NCI-H774 (cell line): Measurements from ENCODE around the gene CDAN1.
"Not testable (repeated sequence)": the region's sequence is repeated elsewhere in the genome, so short reads cannot be mapped to it uniquely, and the experiment has no call there.

Source experiments
- DNase-seq: peaks from one replicate; lab custom pipeline; 2025; lab: John Stamatoyannopoulos, UW

The CDAN1 gene

GRCh38 chr15:42707068-42707467 lies 29.9 kb downstream of the CDAN1 start:
- DNase-seq = no peak

GRCh38 chr15:42705336-42705735 lies 31.6 kb downstream of the CDAN1 start:
- DNase-seq = no peak

- DNase-seq = peak; percentile 61
Observed at GRCh38 chr15:42704492-42704926, 32.4 kb downstream of the CDAN1 start.

GRCh38 chr15:42696626-42697025 lies 40.3 kb downstream of the CDAN1 start:
- DNase-seq = no peak

- no peak for DNase-seq
Observed at GRCh38 chr15:42695527-42696071, 41.3 kb downstream of the CDAN1 start.

GRCh38 chr15:42694398-42694797 lies 42.5 kb downstream of the CDAN1 start:
- no peak for DNase-seq

GRCh38 chr15:42693942-42694341 lies 43.0 kb downstream of the CDAN1 start:
- DNase-seq = no peak

- DNase-seq = no peak
Observed at GRCh38 chr15:42693496-42693895, 43.4 kb downstream of the CDAN1 start.

- no peak for DNase-seq
Observed at GRCh38 chr15:42692997-42693396, 43.9 kb downstream of the CDAN1 start.

GRCh38 chr15:42692536-42692935 lies 44.4 kb downstream of the CDAN1 start:
- no peak for DNase-seq

GRCh38 chr15:42691770-42692169 lies 45.2 kb downstream of the CDAN1 start:
- DNase-seq = no peak

GRCh38 chr15:42691308-42691707 lies 45.6 kb downstream of the CDAN1 start:
- DNase-seq = no peak

- no peak for DNase-seq
Observed at GRCh38 chr15:42688301-42688700, 48.6 kb downstream of the CDAN1 start.

GRCh38 chr15:42687740-42688139 lies 49.2 kb downstream of the CDAN1 start:
- DNase-seq = no peak

- DNase-seq = no peak
Observed at GRCh38 chr15:42686281-42686680, 50.6 kb downstream of the CDAN1 start.

GRCh38 chr15:42681119-42681518 lies 55.8 kb downstream of the CDAN1 start:
- DNase-seq = no peak

GRCh38 chr15:42680142-42680482 lies 56.8 kb downstream of the CDAN1 start:
- not testable (repeated sequence) for DNase-seq

GRCh38 chr15:42679285-42680141 lies 57.4 kb downstream of the CDAN1 start:
- DNase-seq = no peak

- DNase-seq = no peak
Observed at GRCh38 chr15:42675021-42675420, 61.9 kb downstream of the CDAN1 start.

GRCh38 chr15:42674472-42674871 lies 62.5 kb downstream of the CDAN1 start:
- no peak for DNase-seq
